Measurements from ENCODE around the gene NUP88. TPM values are rescaled to one million over a fixed set of nuclear protein-coding genes. Genes with fewer than 3 reads are reported as not detected.

Gene NUP88
- total RNA-seq, 1 experiment from 2014 or later: 50.5 TPM

GRCh38 chr17:5399767-5400166, 19.7 kb downstream of the NUP88 start:
- no peak for ATAC-seq

GRCh38 chr17:5396612-5397011, 22.9 kb downstream of the NUP88 start:
- no TSS peak for BruUV-seq (replicated peaks)
- Histone ChIP-seq H3K27ac (ENCODE audit: low read length) (no peak overlapping the region), H3K36me3 (ENCODE audit: control insufficient read depth, insufficient read depth, low read length) (peaks cover 44% of the 10 kb centered on the region), H3K9me3 (ENCODE audit: control insufficient read depth, insufficient read depth, low read depth, low read length) (no peaks in the 10 kb centered on the region), H3K27me3 (ENCODE audit: control insufficient read depth, insufficient read depth, low read length) (no peaks in the 10 kb centered on the region), H3K4me1 (ENCODE audit: control insufficient read depth, insufficient read depth, low read length) (no peaks in the 10 kb centered on the region), H3K4me3 (ENCODE audit: low read depth in 2 of 2, low read length in 2 of 2) (no peak overlapping the region)
- TF ChIP-seq SIN3A (IDR thresholded peaks at IDR 0.05; ENCODE audit: borderline replicate concordance, insufficient read depth, low read depth, low read length) (no peak), TCF7L2 (IDR thresholded peaks at IDR 0.05; ENCODE audit: low read depth, low read length) (no peak), POLR2AphosphoS5 (IDR thresholded peaks at IDR 0.05; ENCODE audit: low read depth, low read length) (no peak), REST (IDR thresholded peaks at IDR 0.05; ENCODE audit: insufficient read depth in 1 of 2, low read depth in 2 of 2, low read length in 1 of 2) (no peak)
- TF ChIP-seq, protein P1, sequence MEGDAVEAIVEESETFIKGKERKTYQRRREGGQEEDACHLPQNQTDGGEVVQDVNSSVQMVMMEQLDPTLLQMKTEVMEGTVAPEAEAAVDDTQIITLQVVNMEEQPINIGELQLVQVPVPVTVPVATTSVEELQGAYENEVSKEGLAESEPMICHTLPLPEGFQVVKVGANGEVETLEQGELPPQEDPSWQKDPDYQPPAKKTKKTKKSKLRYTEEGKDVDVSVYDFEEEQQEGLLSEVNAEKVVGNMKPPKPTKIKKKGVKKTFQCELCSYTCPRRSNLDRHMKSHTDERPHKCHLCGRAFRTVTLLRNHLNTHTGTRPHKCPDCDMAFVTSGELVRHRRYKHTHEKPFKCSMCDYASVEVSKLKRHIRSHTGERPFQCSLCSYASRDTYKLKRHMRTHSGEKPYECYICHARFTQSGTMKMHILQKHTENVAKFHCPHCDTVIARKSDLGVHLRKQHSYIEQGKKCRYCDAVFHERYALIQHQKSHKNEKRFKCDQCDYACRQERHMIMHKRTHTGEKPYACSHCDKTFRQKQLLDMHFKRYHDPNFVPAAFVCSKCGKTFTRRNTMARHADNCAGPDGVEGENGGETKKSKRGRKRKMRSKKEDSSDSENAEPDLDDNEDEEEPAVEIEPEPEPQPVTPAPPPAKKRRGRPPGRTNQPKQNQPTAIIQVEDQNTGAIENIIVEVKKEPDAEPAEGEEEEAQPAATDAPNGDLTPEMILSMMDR (IDR thresholded peaks at IDR 0.05): no peak
- intact Hi-C loops (cut with micrococcal nuclease; ENCODE audit: unreplicated experiment): no loop called here
- ATAC-seq (no peak), DNase-seq (ENCODE audit: low read depth, low spot score) (no peak)
- ChIA-PET POLR2A (no interaction called here), CTCF (no interaction called here)
- in situ Hi-C loops (cut with HindIII; ENCODE audit: low pct_unique_long_range_greater_than_20kb, low sequenced_read_pairs): no loop called here

More at GRCh38 chr17:5399767-5400166, 19.7 kb downstream of the NUP88 start:
- BruUV-seq (replicated peaks): no TSS peak
- no peak for DNase-seq (ENCODE audit: low read depth, low spot score)
- Histone ChIP-seq H3K36me3 (ENCODE audit: control insufficient read depth, insufficient read depth, low read length) (peaks cover 39% of the 10 kb centered on the region), H3K9me3 (ENCODE audit: control insufficient read depth, insufficient read depth, low read depth, low read length) (no peaks in the 10 kb centered on the region), H3K4me3 (ENCODE audit: low read depth in 2 of 2, low read length in 2 of 2) (no peak overlapping the region), H3K27me3 (ENCODE audit: control insufficient read depth, insufficient read depth, low read length) (no peaks in the 10 kb centered on the region), H3K4me1 (ENCODE audit: control insufficient read depth, insufficient read depth, low read length) (no peaks in the 10 kb centered on the region), H3K27ac (ENCODE audit: low read length) (no peak overlapping the region)
- in situ Hi-C loops (cut with HindIII; ENCODE audit: low pct_unique_long_range_greater_than_20kb, low sequenced_read_pairs): no loop called here
- no peak for TF ChIP-seq SIN3A (IDR thresholded peaks at IDR 0.05; ENCODE audit: borderline replicate concordance, insufficient read depth, low read depth, low read length)
- no peak for TF ChIP-seq REST (IDR thresholded peaks at IDR 0.05; ENCODE audit: insufficient read depth in 1 of 2, low read depth in 2 of 2, low read length in 1 of 2)
- no peak for TF ChIP-seq TCF7L2 (IDR thresholded peaks at IDR 0.05; ENCODE audit: low read depth, low read length)
- TF ChIP-seq POLR2AphosphoS5 (IDR thresholded peaks at IDR 0.05; ENCODE audit: low read depth, low read length): no peak
- TF ChIP-seq, protein P1 (IDR thresholded peaks at IDR 0.05): no peak
- intact Hi-C loops (cut with micrococcal nuclease; ENCODE audit: unreplicated experiment): no loop called here
- POLR2A ChIA-PET: no interaction called here
- CTCF ChIA-PET: no interaction called here

All from Panc1 (cell line).